ENCODE data around the gene STAT5B. TPM values are rescaled to one million over a fixed set of nuclear protein-coding genes. Genes with fewer than 3 reads are reported as not detected.

STAT5B gene
- total and polyA plus RNA-seq, 2 of the 13 experiments (the other 11 are each of a cell fraction or from before 2014, with no cell fraction given): 21.0 to 42.8 TPM

GRCh38 chr17:42193216-42193968 is 82.8 kb downstream of the STAT5B start (continued):
- TF ChIP-seq ZNF382 (CRISPR knock-in tag; IDR thresholded peaks at IDR 0.05; ENCODE audit: borderline replicate concordance) (no peak), ZNF460 (CRISPR knock-in tag; IDR thresholded peaks at IDR 0.05; ENCODE audit: borderline replicate concordance) (no peak), ZNF20 (CRISPR knock-in tag; IDR thresholded peaks at IDR 0.05) (no peak), SP1 (IDR thresholded peaks at IDR 0.05) (no peak), SP1 (CRISPR knock-in tag; IDR thresholded peaks at IDR 0.05) (no peak), ZZZ3 (CRISPR knock-in tag; IDR thresholded peaks at IDR 0.05; ENCODE audit: borderline replicate concordance) (no peak), PAWR (CRISPR knock-in tag; IDR thresholded peaks at IDR 0.05; ENCODE audit: borderline replicate concordance) (no peak), CTCF (CRISPR knock-in tag; IDR thresholded peaks at IDR 0.05) (peak; percentile 30; the same call in 1 of the 2 replicates), PREB (CRISPR knock-in tag; IDR thresholded peaks at IDR 0.05) (no peak), KAT7 (CRISPR knock-in tag; IDR thresholded peaks at IDR 0.05; ENCODE audit: borderline replicate concordance) (no peak), ZBTB38 (CRISPR knock-in tag; IDR thresholded peaks at IDR 0.05) (peak; percentile 40; the same call in 1 of the 2 replicates), U2AF1 (optimal IDR thresholded peaks at IDR 0.05; ENCODE audit: low read depth, low read length) (no peak), NRL (CRISPR knock-in tag; IDR thresholded peaks at IDR 0.05; ENCODE audit: borderline replicate concordance) (peak; percentile 56; the same call in 1 of the 2 replicates), FOXP1 (IDR thresholded peaks at IDR 0.05) (no peak), FOXP1 (CRISPR knock-in tag; IDR thresholded peaks at IDR 0.05) (no peak), ZNF572 (CRISPR knock-in tag; IDR thresholded peaks at IDR 0.05) (no peak), MYNN (CRISPR knock-in tag; IDR thresholded peaks at IDR 0.05; ENCODE audit: low read depth) (no peak), ETV5 (CRISPR knock-in tag; IDR thresholded peaks at IDR 0.05; ENCODE audit: borderline replicate concordance) (no peak), RBFOX2 (IDR thresholded peaks at IDR 0.05; ENCODE audit: low read depth, low read length) (no peak)
- TF ChIP-seq, protein P1, sequence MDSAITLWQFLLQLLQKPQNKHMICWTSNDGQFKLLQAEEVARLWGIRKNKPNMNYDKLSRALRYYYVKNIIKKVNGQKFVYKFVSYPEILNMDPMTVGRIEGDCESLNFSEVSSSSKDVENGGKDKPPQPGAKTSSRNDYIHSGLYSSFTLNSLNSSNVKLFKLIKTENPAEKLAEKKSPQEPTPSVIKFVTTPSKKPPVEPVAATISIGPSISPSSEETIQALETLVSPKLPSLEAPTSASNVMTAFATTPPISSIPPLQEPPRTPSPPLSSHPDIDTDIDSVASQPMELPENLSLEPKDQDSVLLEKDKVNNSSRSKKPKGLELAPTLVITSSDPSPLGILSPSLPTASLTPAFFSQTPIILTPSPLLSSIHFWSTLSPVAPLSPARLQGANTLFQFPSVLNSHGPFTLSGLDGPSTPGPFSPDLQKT (CRISPR knock-in tag; IDR thresholded peaks at IDR 0.05; ENCODE audit: borderline replicate concordance): no peak
- TF ChIP-seq, protein P2, sequence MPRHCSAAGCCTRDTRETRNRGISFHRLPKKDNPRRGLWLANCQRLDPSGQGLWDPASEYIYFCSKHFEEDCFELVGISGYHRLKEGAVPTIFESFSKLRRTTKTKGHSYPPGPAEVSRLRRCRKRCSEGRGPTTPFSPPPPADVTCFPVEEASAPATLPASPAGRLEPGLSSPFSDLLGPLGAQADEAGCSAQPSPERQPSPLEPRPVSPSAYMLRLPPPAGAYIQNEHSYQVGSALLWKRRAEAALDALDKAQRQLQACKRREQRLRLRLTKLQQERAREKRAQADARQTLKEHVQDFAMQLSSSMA (CRISPR knock-in tag; IDR thresholded peaks at IDR 0.05): 0 out of 2 replicates have a peak, but pooled peaks have one; percentile 62
